ENCODE results near the gene MAN1A1.

- TF ChIP-seq, protein P1, sequence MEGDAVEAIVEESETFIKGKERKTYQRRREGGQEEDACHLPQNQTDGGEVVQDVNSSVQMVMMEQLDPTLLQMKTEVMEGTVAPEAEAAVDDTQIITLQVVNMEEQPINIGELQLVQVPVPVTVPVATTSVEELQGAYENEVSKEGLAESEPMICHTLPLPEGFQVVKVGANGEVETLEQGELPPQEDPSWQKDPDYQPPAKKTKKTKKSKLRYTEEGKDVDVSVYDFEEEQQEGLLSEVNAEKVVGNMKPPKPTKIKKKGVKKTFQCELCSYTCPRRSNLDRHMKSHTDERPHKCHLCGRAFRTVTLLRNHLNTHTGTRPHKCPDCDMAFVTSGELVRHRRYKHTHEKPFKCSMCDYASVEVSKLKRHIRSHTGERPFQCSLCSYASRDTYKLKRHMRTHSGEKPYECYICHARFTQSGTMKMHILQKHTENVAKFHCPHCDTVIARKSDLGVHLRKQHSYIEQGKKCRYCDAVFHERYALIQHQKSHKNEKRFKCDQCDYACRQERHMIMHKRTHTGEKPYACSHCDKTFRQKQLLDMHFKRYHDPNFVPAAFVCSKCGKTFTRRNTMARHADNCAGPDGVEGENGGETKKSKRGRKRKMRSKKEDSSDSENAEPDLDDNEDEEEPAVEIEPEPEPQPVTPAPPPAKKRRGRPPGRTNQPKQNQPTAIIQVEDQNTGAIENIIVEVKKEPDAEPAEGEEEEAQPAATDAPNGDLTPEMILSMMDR (conservative IDR thresholded peaks at IDR 0.05; ENCODE audit: low read length) = no peak
- no peak for TF ChIP-seq EZH2phosphoT487 (IDR thresholded peaks at IDR 0.05; ENCODE audit: borderline replicate concordance)
Observed at GRCh38 chr6:119334535-119335264, 14.9 kb downstream of the MAN1A1 start.

Data from Loucy (cell line).